GM19193 (cell line): ENCODE measurements around the gene HSFX2.
"Not testable (repeated sequence)": the region's sequence is repeated elsewhere in the genome, so short reads cannot be mapped to it uniquely, and the experiment has no call there.

Source experiments
- POLR2A ChIP-seq: IDR thresholded peaks from 4 replicates; pipeline ENCODE4 v1.6.1; 2011; ENCODE audit not compliant: insufficient read depth, insufficient read length; ENCODE audit errors: extremely low read depth

HSFX2 gene

GRCh38 chrX:149610511-149610910, 15.4 kb upstream of the HSFX2 start:
- TF ChIP-seq POLR2A = no peak

- no peak for TF ChIP-seq POLR2A
These were observed 12.6 kb upstream of the HSFX2 start for GRCh38 chrX:149607699-149608098.

- not testable (repeated sequence) for TF ChIP-seq POLR2A
These were observed 7.8 kb downstream of the HSFX2 start, which contains the start of gene MAGEA9B for GRCh38 chrX:149587359-149587758. Gene MAGEA9B (minus strand): TSS chrX:149587459. CDS start chrX:149583179, 4,280 bp downstream.

- no peak for TF ChIP-seq POLR2A
These were observed 22.4 kb downstream of the HSFX2 start for GRCh38 chrX:149572743-149573142.

- TF ChIP-seq POLR2A = no peak
These were observed 23.3 kb downstream of the HSFX2 start for GRCh38 chrX:149571770-149572169.

- TF ChIP-seq POLR2A = no peak
These were observed 24.4 kb downstream of the HSFX2 start for GRCh38 chrX:149570668-149571067.

GRCh38 chrX:149569770-149570169, 25.3 kb downstream of the HSFX2 start:
- no peak for TF ChIP-seq POLR2A

- TF ChIP-seq POLR2A = no peak
These were observed 26.3 kb downstream of the HSFX2 start for GRCh38 chrX:149568701-149569296.

GRCh38 chrX:149567621-149568417, 27.3 kb downstream of the HSFX2 start:
- TF ChIP-seq POLR2A = no peak

- TF ChIP-seq POLR2A = no peak
These were observed 31.8 kb downstream of the HSFX2 start for GRCh38 chrX:149563359-149563758.

- TF ChIP-seq POLR2A = not testable (repeated sequence)
These were observed 45.4 kb downstream of the HSFX2 start, which contains the start of gene HSFX3 for GRCh38 chrX:149549701-149550100. Gene HSFX3 (minus strand): TSS chrX:149549924. CDS start chrX:149549852, 72 bp downstream.
